HEK293 (cell line): ENCODE data around the gene SEC24B.

Experiments used
- CTCF ChIA-PET: fragments of 350-600 bp; formaldehyde crosslinking; extraction: SDS; loops from one replicate; lab custom pipeline; 2021; ENCODE audit warnings: antibody characterized with exemption; lab: Yijun Ruan, JAX
- POLR2A ChIA-PET: fragments of 300-600 bp; formaldehyde crosslinking; extraction: SDS; loops from one replicate; lab custom pipeline; 2020; ENCODE audit warnings: antibody characterized with exemption, inconsistent platforms; lab: Yijun Ruan, JAX
- H3K27ac ChIP-seq: fragments of 200-500 bp; sonication (Bioruptor generic); 2 replicates; pipeline ENCODE4 v1.5.1; 2014; ENCODE audit warnings: low read depth, low read length, control low read depth, inconsistent platforms; ENCODE audit errors: extremely low read depth
- H3K36me3 ChIP-seq, 2 experiments: fragments of 200-500 bp in 1 of 2; sonication (Bioruptor generic) in 1 of 2; 1 replicate in 1 of 2; 2 replicates in 1 of 2; pipeline ENCODE4 v1.5.1; 2014 to 2017; ENCODE audit warnings: inconsistent platforms in 2 of 2, low read length in 2 of 2; ENCODE audit not compliant: control insufficient read depth in 2 of 2, insufficient read depth in 1 of 2
- H3K4me1 ChIP-seq: fragments of 200-500 bp; sonication (Bioruptor generic); 2 replicates; pipeline ENCODE4 v1.5.1; 2014; ENCODE audit warnings: mild to moderate bottlenecking, low read length, inconsistent platforms; ENCODE audit not compliant: control insufficient read depth, insufficient read depth
- H3K4me3 ChIP-seq: 2 replicates; pipeline ENCODE4 v1.5.1; 2011; ENCODE audit warnings: low read depth, mild to moderate bottlenecking, control low read depth, low read length, moderate library complexity
- H3K9me3 ChIP-seq: fragments of 200-500 bp; sonication (Bioruptor generic); 2 replicates; pipeline ENCODE4 v1.5.1; 2014; ENCODE audit warnings: low read depth, low read length, inconsistent platforms; ENCODE audit not compliant: control insufficient read depth, insufficient read depth
- FEZF1 ChIP-seq: fragments of 450-650 bp; formaldehyde crosslinking; IDR thresholded peaks from 2 replicates; pipeline ENCODE4 v1.5.1; 2016; ENCODE audit warnings: missing biosample characterization, missing genetic modification characterization
- MZF1 ChIP-seq: fragments of 450-650 bp; formaldehyde crosslinking; IDR thresholded peaks from 2 replicates; pipeline ENCODE4 v1.5.1; 2017; ENCODE audit warnings: missing biosample characterization, missing genetic modification characterization, borderline replicate concordance
- OSR2 ChIP-seq: fragments of 450-650 bp; formaldehyde crosslinking; IDR thresholded peaks from 2 replicates; pipeline ENCODE4 v1.5.1; 2016; ENCODE audit warnings: missing biosample characterization, missing genetic modification characterization
- PRDM6 ChIP-seq: fragments of 450-650 bp; formaldehyde crosslinking; IDR thresholded peaks from 2 replicates; pipeline ENCODE4 v1.5.1; 2017; ENCODE audit warnings: missing biosample characterization, missing genetic modification characterization
- SCRT1 ChIP-seq: fragments of 450-650 bp; formaldehyde crosslinking; IDR thresholded peaks from 2 replicates; pipeline ENCODE4 v1.5.1; 2016; ENCODE audit warnings: missing biosample characterization, missing genetic modification characterization, borderline replicate concordance
- SCRT2 ChIP-seq: fragments of 450-650 bp; formaldehyde crosslinking; IDR thresholded peaks from 2 replicates; pipeline ENCODE4 v1.5.1; 2016; ENCODE audit warnings: missing biosample characterization, missing genetic modification characterization
- SETDB1 ChIP-seq: IDR thresholded peaks from one replicate; pipeline ENCODE4 v1.6.1; 2017; ENCODE audit warnings: mild to moderate bottlenecking, low read length, moderate library complexity, mixed read lengths; ENCODE audit not compliant: insufficient read length
- SP7 ChIP-seq: fragments of 450-650 bp; formaldehyde crosslinking; IDR thresholded peaks from 2 replicates; pipeline ENCODE4 v1.5.1; 2016; ENCODE audit warnings: missing biosample characterization, missing genetic modification characterization
- TRIM28 ChIP-seq: IDR thresholded peaks from 2 replicates; pipeline ENCODE4 v1.6.1; 2011; ENCODE audit warnings: low read length, control low read depth, borderline replicate concordance
- TSHZ1 ChIP-seq: fragments of 450-650 bp; formaldehyde crosslinking; IDR thresholded peaks from 2 replicates; pipeline ENCODE4 v1.5.1; 2016; ENCODE audit warnings: missing biosample characterization, missing genetic modification characterization, borderline replicate concordance
- WT1 ChIP-seq: fragments of 450-650 bp; formaldehyde crosslinking; IDR thresholded peaks from 2 replicates; pipeline ENCODE4 v1.5.1; 2016; ENCODE audit warnings: missing biosample characterization, missing genetic modification characterization
- ZNF223 ChIP-seq: fragments of 450-650 bp; formaldehyde crosslinking; IDR thresholded peaks from 2 replicates; pipeline ENCODE4 v1.5.1; 2016; ENCODE audit warnings: missing biosample characterization, missing genetic modification characterization
- ZNF366 ChIP-seq: fragments of 450-650 bp; formaldehyde crosslinking; conservative IDR thresholded peaks from 2 replicates; pipeline ENCODE4 v1.5.1; 2016; ENCODE audit warnings: missing biosample characterization, missing genetic modification characterization
- ZNF529 ChIP-seq: fragments of 450-650 bp; formaldehyde crosslinking; IDR thresholded peaks from 2 replicates; pipeline ENCODE4 v1.5.1; 2017; ENCODE audit warnings: missing genetic modification characterization, missing biosample characterization; ENCODE audit not compliant: insufficient replicate concordance
- ZNF654 ChIP-seq: fragments of 450-650 bp; formaldehyde crosslinking; IDR thresholded peaks from 2 replicates; pipeline ENCODE4 v1.5.1; 2016; ENCODE audit warnings: low read depth, missing biosample characterization, missing genetic modification characterization
- ZNF701 ChIP-seq: fragments of 450-650 bp; formaldehyde crosslinking; IDR thresholded peaks from 2 replicates; pipeline ENCODE4 v1.5.1; 2016; ENCODE audit warnings: missing biosample characterization, missing genetic modification characterization
- ZNF792 ChIP-seq: fragments of 450-650 bp; formaldehyde crosslinking; IDR thresholded peaks from 2 replicates; pipeline ENCODE4 v1.5.1; 2016; ENCODE audit warnings: missing biosample characterization, missing genetic modification characterization

Gene SEC24B

GRCh38 chr4:109574443-109574850, 140.8 kb downstream of the SEC24B start:
- TF ChIP-seq ZNF654, result peak; percentile 39
- TF ChIP-seq MZF1 (tag by site-specific recombination), result no peak
- peak; percentile 42 for TF ChIP-seq SETDB1
- 0 out of 2 replicates have a peak, but pooled peaks have one; percentile 41 for TF ChIP-seq TRIM28
- ChIA-PET POLR2A (no interaction called here), CTCF (interaction anchor here (0.6 to 1.5 kb wide), 2 partner anchors 124 to 153 kb away, joined by 3 to 5 read pairs; no protein-coding TSS in a partner anchor)
- no peak overlapping the region for H3K27ac ChIP-seq
- H3K4me3 ChIP-seq, result no peak overlapping the region
- no peaks in the 10 kb centered on the region for H3K9me3 ChIP-seq
- H3K36me3 ChIP-seq, result no peaks in the 10 kb centered on the region
- H3K4me1 ChIP-seq, result peaks cover 6% of the 10 kb centered on the region; the same call in 1 of the 2 replicates

GRCh38 chr4:109574931-109575804, 141.6 kb downstream of the SEC24B start:
- Histone ChIP-seq H3K4me3 (no peak overlapping the region), H3K27ac (no peak overlapping the region), H3K9me3 (no peaks in the 10 kb centered on the region), H3K4me1 (peaks cover 6% of the 10 kb centered on the region; the same call in 1 of the 2 replicates), H3K36me3 (no peaks in the 10 kb centered on the region)
- peak; percentile 89 for TF ChIP-seq PRDM6 (tag by site-specific recombination)
- peak; percentile 69 for TF ChIP-seq ZNF366
- TF ChIP-seq TSHZ1 (tag by site-specific recombination), result peak; percentile 42; the same call in 1 of the 2 replicates
- no peak for TF ChIP-seq ZNF701 (tag by site-specific recombination)
- TF ChIP-seq ZNF223 (tag by site-specific recombination), result no peak
- peak; percentile 35; the same call in 1 of the 2 replicates for TF ChIP-seq FEZF1
- TF ChIP-seq SCRT2 (tag by site-specific recombination), result peak; percentile 93
- peak; percentile 95 for TF ChIP-seq SP7 (tag by site-specific recombination)
- TF ChIP-seq ZNF792 (tag by site-specific recombination), result no peak
- peak; percentile 57 for TF ChIP-seq WT1 (tag by site-specific recombination)
- TF ChIP-seq OSR2, result peak; percentile 63
- peak; percentile 80 for TF ChIP-seq SCRT1 (tag by site-specific recombination)
- TF ChIP-seq ZNF529 (tag by site-specific recombination), result no peak
- CTCF ChIA-PET, result interaction anchor here (1.5 kb wide), 1 partner anchor 153 kb away, joined by 5 read pairs; no protein-coding TSS in a partner anchor
- POLR2A ChIA-PET, result no interaction called here
